ENCODE measurements around the gene MEF2B.

Gene MEF2B

GRCh38 chr19:19191768-19192077, 21.7 kb upstream of the MEF2B start:
- WGBS (ENCODE audit: extremely low coverage, insufficient coverage, insufficient read length): no CpG with 5 or more reads among the region's 17 CpGs
- no peak for DNase-seq
- peak overlapping the region; percentile 93 for H3K27ac ChIP-seq (ENCODE audit: low read depth, low read length)

GRCh38 chr19:19186742-19187141, 16.7 kb upstream of the MEF2B start:
- Histone ChIP-seq H4K12ac (ENCODE audit: low read depth, low read length) (no peak overlapping the region), H3K79me1 (ENCODE audit: low read length) (peaks cover 1% of the 10 kb centered on the region), H2BK12ac (ENCODE audit: low read length) (no peak overlapping the region), H2BK120ac (ENCODE audit: insufficient read depth, low read length, poor library complexity) (no peak overlapping the region), H3K27ac (ENCODE audit: low read depth, low read length) (no peak overlapping the region), H3K14ac (ENCODE audit: low read length) (no peak overlapping the region), H3K36me3 (ENCODE audit: control insufficient read depth in 1 of 2, insufficient read depth in 2 of 2, low read length in 2 of 2) (peaks cover 21 to 25% of the 10 kb centered on the region in 2 experiments), H3K4ac (ENCODE audit: low read depth, low read length) (no peak overlapping the region), H2AFZ (ENCODE audit: insufficient read depth, low read length, poor library complexity) (no peak overlapping the region), H2BK5ac (ENCODE audit: low read depth, low read length, poor library complexity) (no peak overlapping the region), H3K9ac (ENCODE audit: low read length) (no peak overlapping the region), H3K4me1 (ENCODE audit: control insufficient read depth in 1 of 2, insufficient read depth in 2 of 2, low read length in 2 of 2) (peaks cover 0 to 4% of the 10 kb centered on the region in 2 experiments), H4K8ac (ENCODE audit: low read depth, low read length) (no peak overlapping the region), H3K79me2 (ENCODE audit: control insufficient read depth, insufficient read depth, low read length, poor library complexity) (peaks cover 5% of the 10 kb centered on the region), H3K4me3 (ENCODE audit: low read depth, low read length) (peak overlapping the region; percentile 19), H4K91ac (ENCODE audit: low read depth, low read length) (no peak overlapping the region), H3K23ac (ENCODE audit: low read length) (no peak overlapping the region), H2AK5ac (ENCODE audit: low read length) (no peak overlapping the region), H3K27me3 (ENCODE audit: insufficient read depth, low read length) (no peaks in the 10 kb centered on the region), H3K9me3 (ENCODE audit: insufficient read depth, low read depth, low read length) (peaks cover 6% of the 10 kb centered on the region), H3K18ac (ENCODE audit: low read length) (no peak overlapping the region), H3K4me2 (ENCODE audit: low read length) (no peak overlapping the region)
- DNase-seq: no peak
- no CpG with 5 or more reads among the region's 14 CpGs for WGBS (ENCODE audit: extremely low coverage, insufficient coverage, insufficient read length)

More at GRCh38 chr19:19191768-19192077, 21.7 kb upstream of the MEF2B start:
- Histone ChIP-seq H4K91ac (ENCODE audit: low read depth, low read length) (peak overlapping the region; percentile 61), H3K36me3 (ENCODE audit: control insufficient read depth in 1 of 2, insufficient read depth in 2 of 2, low read length in 2 of 2) (peaks cover 12 to 15% of the 10 kb centered on the region in 2 experiments), H2BK12ac (ENCODE audit: low read length) (no peak overlapping the region), H3K4ac (ENCODE audit: low read depth, low read length) (peak overlapping the region; percentile 84), H2BK5ac (ENCODE audit: low read depth, low read length, poor library complexity) (peak overlapping the region; percentile 28), H4K12ac (ENCODE audit: low read depth, low read length) (peak overlapping the region; percentile 90), H3K79me2 (ENCODE audit: control insufficient read depth, insufficient read depth, low read length, poor library complexity) (peaks cover 13% of the 10 kb centered on the region), H2AK5ac (ENCODE audit: low read length) (no peak overlapping the region), H3K9ac (ENCODE audit: low read length) (peak overlapping the region; percentile 92), H3K4me1 (ENCODE audit: control insufficient read depth in 1 of 2, insufficient read depth in 2 of 2, low read length in 2 of 2) (peaks cover 0 to 4% of the 10 kb centered on the region in 2 experiments), H3K9me3 (ENCODE audit: insufficient read depth, low read depth, low read length) (no peaks in the 10 kb centered on the region), H3K14ac (ENCODE audit: low read length) (peak overlapping the region; percentile 76), H4K8ac (ENCODE audit: low read depth, low read length) (peak overlapping the region; percentile 97), H2AFZ (ENCODE audit: insufficient read depth, low read length, poor library complexity) (peak overlapping the region; percentile 76), H3K18ac (ENCODE audit: low read length) (peak overlapping the region; percentile 63), H2BK120ac (ENCODE audit: insufficient read depth, low read length, poor library complexity) (peak overlapping the region; percentile 20), H3K27me3 (ENCODE audit: insufficient read depth, low read length) (no peaks in the 10 kb centered on the region), H3K23ac (ENCODE audit: low read length) (no peak overlapping the region), H3K79me1 (ENCODE audit: low read length) (peaks cover 10% of the 10 kb centered on the region), H3K4me3 (ENCODE audit: low read depth, low read length) (peak overlapping the region; percentile 92), H3K4me2 (ENCODE audit: low read length) (peak overlapping the region; percentile 85)

GRCh38 chr19:19185853-19186740, 16.0 kb upstream of the MEF2B start:
- no peak overlapping the region for H3K4ac ChIP-seq (ENCODE audit: low read depth, low read length)
- H3K14ac ChIP-seq (ENCODE audit: low read length): no peak overlapping the region
- no peaks in the 10 kb centered on the region for H3K79me1 ChIP-seq (ENCODE audit: low read length)
- no peak overlapping the region for H2AK5ac ChIP-seq (ENCODE audit: low read length)
- H2BK5ac ChIP-seq (ENCODE audit: low read depth, low read length, poor library complexity): no peak overlapping the region
- no peak overlapping the region for H3K9ac ChIP-seq (ENCODE audit: low read length)
- no peak overlapping the region for H3K27ac ChIP-seq (ENCODE audit: low read depth, low read length)
- H2AFZ ChIP-seq (ENCODE audit: insufficient read depth, low read length, poor library complexity): no peak overlapping the region
- peak; percentile 47 to 82 for DNase-seq
- no peak overlapping the region for H3K18ac ChIP-seq (ENCODE audit: low read length)
- H3K4me2 ChIP-seq (ENCODE audit: low read length): no peak overlapping the region
- H3K4me3 ChIP-seq (ENCODE audit: low read depth, low read length): no peak overlapping the region
- no peak overlapping the region for H2BK120ac ChIP-seq (ENCODE audit: insufficient read depth, low read length, poor library complexity)
- no peak overlapping the region for H4K91ac ChIP-seq (ENCODE audit: low read depth, low read length)
- H4K8ac ChIP-seq (ENCODE audit: low read depth, low read length): no peak overlapping the region
- H2BK12ac ChIP-seq (ENCODE audit: low read length): no peak overlapping the region
- peaks cover 0 to 1% of the 10 kb centered on the region in 2 experiments for H3K4me1 ChIP-seq (ENCODE audit: control insufficient read depth in 1 of 2, insufficient read depth in 2 of 2, low read length in 2 of 2)
- peaks cover 6% of the 10 kb centered on the region for H3K9me3 ChIP-seq (ENCODE audit: insufficient read depth, low read depth, low read length)
- WGBS (ENCODE audit: extremely low coverage, insufficient coverage, insufficient read length): no CpG with 5 or more reads among the region's 9 CpGs
- no peaks in the 10 kb centered on the region for H3K27me3 ChIP-seq (ENCODE audit: insufficient read depth, low read length)
- no peak overlapping the region for H4K12ac ChIP-seq (ENCODE audit: low read depth, low read length)
- peaks cover 25 to 26% of the 10 kb centered on the region in 2 experiments for H3K36me3 ChIP-seq (ENCODE audit: control insufficient read depth in 1 of 2, insufficient read depth in 2 of 2, low read length in 2 of 2)
- no peaks in the 10 kb centered on the region for H3K79me2 ChIP-seq (ENCODE audit: control insufficient read depth, insufficient read depth, low read length, poor library complexity)
- H3K23ac ChIP-seq (ENCODE audit: low read length): no peak overlapping the region

- Histone ChIP-seq H2AK5ac (ENCODE audit: low read length) (no peak overlapping the region), H2AFZ (ENCODE audit: insufficient read depth, low read length, poor library complexity) (no peak overlapping the region), H3K79me1 (ENCODE audit: low read length) (no peaks in the 10 kb centered on the region), H3K79me2 (ENCODE audit: control insufficient read depth, insufficient read depth, low read length, poor library complexity) (no peaks in the 10 kb centered on the region), H4K8ac (ENCODE audit: low read depth, low read length) (no peak overlapping the region), H3K9me3 (ENCODE audit: insufficient read depth, low read depth, low read length) (peaks cover 6% of the 10 kb centered on the region), H2BK120ac (ENCODE audit: insufficient read depth, low read length, poor library complexity) (no peak overlapping the region), H3K36me3 (ENCODE audit: control insufficient read depth in 1 of 2, insufficient read depth in 2 of 2, low read length in 2 of 2) (peaks cover 28 to 32% of the 10 kb centered on the region in 2 experiments), H3K27ac (ENCODE audit: low read depth, low read length) (no peak overlapping the region), H3K4me1 (ENCODE audit: control insufficient read depth in 1 of 2, insufficient read depth in 2 of 2, low read length in 2 of 2) (no peaks in the 10 kb centered on the region), H3K4ac (ENCODE audit: low read depth, low read length) (no peak overlapping the region), H3K14ac (ENCODE audit: low read length) (no peak overlapping the region), H3K9ac (ENCODE audit: low read length) (no peak overlapping the region), H2BK12ac (ENCODE audit: low read length) (no peak overlapping the region), H3K27me3 (ENCODE audit: insufficient read depth, low read length) (no peaks in the 10 kb centered on the region), H4K12ac (ENCODE audit: low read depth, low read length) (no peak overlapping the region), H3K23ac (ENCODE audit: low read length) (no peak overlapping the region), H3K18ac (ENCODE audit: low read length) (no peak overlapping the region), H3K4me3 (ENCODE audit: low read depth, low read length) (no peak overlapping the region), H3K4me2 (ENCODE audit: low read length) (no peak overlapping the region), H2BK5ac (ENCODE audit: low read depth, low read length, poor library complexity) (no peak overlapping the region), H4K91ac (ENCODE audit: low read depth, low read length) (no peak overlapping the region)
- no peak for DNase-seq
- WGBS (ENCODE audit: extremely low coverage, insufficient coverage, insufficient read length): no CpG with 5 or more reads among the region's 9 CpGs
These were observed 11.5 kb upstream of the MEF2B start for GRCh38 chr19:19181488-19181998.

Data from trophoblast cell (in vitro differentiated cells and primary cell).